Choroid plexus epithelial cell (primary cell): ENCODE data around the gene PYGM.

ENCODE experiments used
- DNase-seq: peaks from one replicate; pipeline ENCODE4 v3.0.0-alpha.2; 2010; ENCODE audit warnings: low read depth
- H3K4me3 ChIP-seq: 2 replicates; pipeline ENCODE4 v1.5.1; 2011; ENCODE audit warnings: low read depth, mild to moderate bottlenecking, control low read depth, low read length, moderate library complexity
- CTCF ChIP-seq: conservative IDR thresholded peaks from 2 replicates; pipeline ENCODE4 v1.5.1; 2011; ENCODE audit warnings: low read depth, mild to moderate bottlenecking, control low read depth, inconsistent platforms, low read length, moderate library complexity

PYGM gene

GRCh38 chr11:64742087-64742888, 17.5 kb downstream of the PYGM start:
- peak overlapping the region; percentile 73 for H3K4me3 ChIP-seq

GRCh38 chr11:64741375-64742086, 18.2 kb downstream of the PYGM start:
- DNase-seq, result no peak
- no peak for TF ChIP-seq CTCF
- peak overlapping the region; percentile 73 for H3K4me3 ChIP-seq

More at GRCh38 chr11:64742087-64742888, 17.5 kb downstream of the PYGM start:
- DNase-seq, result peak; percentile 47
- peak; percentile 5 for TF ChIP-seq CTCF

- DNase-seq, result no peak
- H3K4me3 ChIP-seq, result no peak overlapping the region
- no peak for TF ChIP-seq CTCF
Observed at GRCh38 chr11:64739871-64740270, 19.9 kb downstream of the PYGM start.

- no peak for DNase-seq
- no peak overlapping the region for H3K4me3 ChIP-seq
- TF ChIP-seq CTCF, result no peak
Observed at GRCh38 chr11:64736654-64737053, 23.1 kb downstream of the PYGM start.

GRCh38 chr11:64735725-64736259, 24.0 kb downstream of the PYGM start:
- no peak for TF ChIP-seq CTCF
- DNase-seq, result no peak
- H3K4me3 ChIP-seq, result no peak overlapping the region

- no peak overlapping the region for H3K4me3 ChIP-seq
- DNase-seq, result no peak
- TF ChIP-seq CTCF, result no peak
Observed at GRCh38 chr11:64734811-64735724, 24.7 kb downstream of the PYGM start.
